ENCODE results near the gene PRKN. TPM values are rescaled to one million over a fixed set of nuclear protein-coding genes. Genes with fewer than 3 reads are reported as not detected.

PRKN gene
- total RNA-seq, 1 experiment from 2014 or later = not detected

- no peak overlapping the region for H3K27ac ChIP-seq
- CTCF ChIA-PET = no interaction called here
- no peak overlapping the region for H3K4me2 ChIP-seq
- TF ChIP-seq CTCF (conservative IDR thresholded peaks at IDR 0.05) (no peak), EZH2 (IDR thresholded peaks at IDR 0.05; ENCODE audit: low read depth) (no peak)
- no peaks in the 10 kb centered on the region for H3K4me1 ChIP-seq (replicated peaks; ENCODE audit: insufficient read depth)
- H3K27me3 ChIP-seq (ENCODE audit: insufficient read depth, low read depth) = no peaks in the 10 kb centered on the region; the same call in 1 of the 2 replicates
- no peak for DNase-seq
- no peaks in the 10 kb centered on the region for H3K9me2 ChIP-seq (ENCODE audit: insufficient read depth)
- no peaks in the 10 kb centered on the region for H3K36me3 ChIP-seq (ENCODE audit: low read depth)
- H3K9me3 ChIP-seq (ENCODE audit: insufficient read depth, low read depth) = no peaks in the 10 kb centered on the region
- no TSS peak for BruUV-seq (replicated peaks)
- H3F3A ChIP-seq (ENCODE audit: insufficient read depth, low read depth) = no peaks in the 10 kb centered on the region
- H3K4me3 ChIP-seq = no peak overlapping the region
- no peaks in the 10 kb centered on the region for H4K20me1 ChIP-seq (ENCODE audit: insufficient read depth)
- no peak overlapping the region for H2AFZ ChIP-seq
- intact Hi-C loops (cut with micrococcal nuclease; ENCODE audit: unreplicated experiment) = no loop called here
- no peaks in the 10 kb centered on the region for H3K79me2 ChIP-seq (ENCODE audit: low read depth)
- POLR2A ChIA-PET (ENCODE audit: unreplicated experiment) = no interaction called here
These were observed 115.0 kb downstream of the PRKN start for GRCh38 chr6:162612613-162613012.

GRCh38 chr6:162610351-162610750, 117.2 kb downstream of the PRKN start:
- H3K4me1 ChIP-seq (replicated peaks; ENCODE audit: insufficient read depth) = no peaks in the 10 kb centered on the region
- no peak overlapping the region for H3K4me3 ChIP-seq
- no peaks in the 10 kb centered on the region for H3K9me3 ChIP-seq (ENCODE audit: insufficient read depth, low read depth)
- no peaks in the 10 kb centered on the region for H3F3A ChIP-seq (ENCODE audit: insufficient read depth, low read depth)
- no peak for DNase-seq
- no peak overlapping the region for H3K27ac ChIP-seq
- H3K27me3 ChIP-seq (ENCODE audit: insufficient read depth, low read depth) = no peaks in the 10 kb centered on the region
- H3K79me2 ChIP-seq (ENCODE audit: low read depth) = no peaks in the 10 kb centered on the region
- H3K36me3 ChIP-seq (ENCODE audit: low read depth) = no peaks in the 10 kb centered on the region
- POLR2A ChIA-PET (ENCODE audit: unreplicated experiment) = no interaction called here
- H3K9me2 ChIP-seq (ENCODE audit: insufficient read depth) = no peaks in the 10 kb centered on the region
- no peaks in the 10 kb centered on the region for H4K20me1 ChIP-seq (ENCODE audit: insufficient read depth)
- intact Hi-C loops (cut with micrococcal nuclease; ENCODE audit: unreplicated experiment) = no loop called here
- TF ChIP-seq EZH2 (IDR thresholded peaks at IDR 0.05; ENCODE audit: low read depth) = no peak
- no peak for TF ChIP-seq CTCF (conservative IDR thresholded peaks at IDR 0.05)
- no TSS peak for BruUV-seq (replicated peaks)
- no peak overlapping the region for H2AFZ ChIP-seq
- H3K4me2 ChIP-seq = no peak overlapping the region
- CTCF ChIA-PET = no interaction called here

- Histone ChIP-seq H3K79me2 (ENCODE audit: low read depth) (no peaks in the 10 kb centered on the region), H3K27ac (no peak overlapping the region), H3F3A (ENCODE audit: insufficient read depth, low read depth) (no peaks in the 10 kb centered on the region), H4K20me1 (ENCODE audit: insufficient read depth) (no peaks in the 10 kb centered on the region), H3K4me3 (no peak overlapping the region), H3K9me3 (ENCODE audit: insufficient read depth, low read depth) (no peaks in the 10 kb centered on the region), H3K27me3 (ENCODE audit: insufficient read depth, low read depth) (peaks cover 5% of the 10 kb centered on the region; the same call in 1 of the 2 replicates), H3K4me2 (no peak overlapping the region), H2AFZ (no peak overlapping the region), H3K4me1 (replicated peaks; ENCODE audit: insufficient read depth) (no peaks in the 10 kb centered on the region), H3K36me3 (ENCODE audit: low read depth) (no peaks in the 10 kb centered on the region), H3K9me2 (ENCODE audit: insufficient read depth) (no peaks in the 10 kb centered on the region)
- CTCF ChIA-PET = no interaction called here
- TF ChIP-seq CTCF (conservative IDR thresholded peaks at IDR 0.05) = no peak
- no peak for TF ChIP-seq EZH2 (IDR thresholded peaks at IDR 0.05; ENCODE audit: low read depth)
- intact Hi-C loops (cut with micrococcal nuclease; ENCODE audit: unreplicated experiment) = no loop called here
- no peak for DNase-seq
- POLR2A ChIA-PET (ENCODE audit: unreplicated experiment) = no interaction called here
- BruUV-seq (replicated peaks) = no TSS peak
These were observed 121.7 kb downstream of the PRKN start for GRCh38 chr6:162605881-162606280.
